ENCODE measurements around the gene USP46. TPM values are rescaled to one million over a fixed set of nuclear protein-coding genes. Genes with fewer than 3 reads are reported as not detected.

USP46 gene
- total and polyA plus RNA-seq, 2 of the 8 experiments (the other 6 are each of a cell fraction or from before 2014, with no cell fraction given) = 10.6 to 62.4 TPM

DNA sequence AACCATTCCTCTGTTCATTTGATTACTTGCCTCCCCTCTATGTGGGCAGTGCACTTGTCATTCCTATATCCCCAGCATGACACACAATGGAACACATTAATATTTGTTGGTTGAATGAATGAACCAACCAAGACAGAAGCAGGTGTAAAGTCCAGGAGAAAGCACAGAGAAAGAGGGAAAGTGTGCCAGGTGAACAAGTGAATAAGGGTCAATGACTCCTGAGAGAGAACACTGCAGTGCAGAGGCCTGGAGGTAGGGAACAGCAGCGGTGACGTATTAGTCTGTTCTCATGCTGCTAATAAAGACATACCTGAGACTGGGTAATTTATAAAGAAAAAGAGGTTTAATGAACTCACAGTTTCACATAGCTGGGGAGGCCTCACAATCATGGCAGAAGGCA lies 53.1 kb downstream of the USP46 start (continued):
- TF ChIP-seq, protein P1, sequence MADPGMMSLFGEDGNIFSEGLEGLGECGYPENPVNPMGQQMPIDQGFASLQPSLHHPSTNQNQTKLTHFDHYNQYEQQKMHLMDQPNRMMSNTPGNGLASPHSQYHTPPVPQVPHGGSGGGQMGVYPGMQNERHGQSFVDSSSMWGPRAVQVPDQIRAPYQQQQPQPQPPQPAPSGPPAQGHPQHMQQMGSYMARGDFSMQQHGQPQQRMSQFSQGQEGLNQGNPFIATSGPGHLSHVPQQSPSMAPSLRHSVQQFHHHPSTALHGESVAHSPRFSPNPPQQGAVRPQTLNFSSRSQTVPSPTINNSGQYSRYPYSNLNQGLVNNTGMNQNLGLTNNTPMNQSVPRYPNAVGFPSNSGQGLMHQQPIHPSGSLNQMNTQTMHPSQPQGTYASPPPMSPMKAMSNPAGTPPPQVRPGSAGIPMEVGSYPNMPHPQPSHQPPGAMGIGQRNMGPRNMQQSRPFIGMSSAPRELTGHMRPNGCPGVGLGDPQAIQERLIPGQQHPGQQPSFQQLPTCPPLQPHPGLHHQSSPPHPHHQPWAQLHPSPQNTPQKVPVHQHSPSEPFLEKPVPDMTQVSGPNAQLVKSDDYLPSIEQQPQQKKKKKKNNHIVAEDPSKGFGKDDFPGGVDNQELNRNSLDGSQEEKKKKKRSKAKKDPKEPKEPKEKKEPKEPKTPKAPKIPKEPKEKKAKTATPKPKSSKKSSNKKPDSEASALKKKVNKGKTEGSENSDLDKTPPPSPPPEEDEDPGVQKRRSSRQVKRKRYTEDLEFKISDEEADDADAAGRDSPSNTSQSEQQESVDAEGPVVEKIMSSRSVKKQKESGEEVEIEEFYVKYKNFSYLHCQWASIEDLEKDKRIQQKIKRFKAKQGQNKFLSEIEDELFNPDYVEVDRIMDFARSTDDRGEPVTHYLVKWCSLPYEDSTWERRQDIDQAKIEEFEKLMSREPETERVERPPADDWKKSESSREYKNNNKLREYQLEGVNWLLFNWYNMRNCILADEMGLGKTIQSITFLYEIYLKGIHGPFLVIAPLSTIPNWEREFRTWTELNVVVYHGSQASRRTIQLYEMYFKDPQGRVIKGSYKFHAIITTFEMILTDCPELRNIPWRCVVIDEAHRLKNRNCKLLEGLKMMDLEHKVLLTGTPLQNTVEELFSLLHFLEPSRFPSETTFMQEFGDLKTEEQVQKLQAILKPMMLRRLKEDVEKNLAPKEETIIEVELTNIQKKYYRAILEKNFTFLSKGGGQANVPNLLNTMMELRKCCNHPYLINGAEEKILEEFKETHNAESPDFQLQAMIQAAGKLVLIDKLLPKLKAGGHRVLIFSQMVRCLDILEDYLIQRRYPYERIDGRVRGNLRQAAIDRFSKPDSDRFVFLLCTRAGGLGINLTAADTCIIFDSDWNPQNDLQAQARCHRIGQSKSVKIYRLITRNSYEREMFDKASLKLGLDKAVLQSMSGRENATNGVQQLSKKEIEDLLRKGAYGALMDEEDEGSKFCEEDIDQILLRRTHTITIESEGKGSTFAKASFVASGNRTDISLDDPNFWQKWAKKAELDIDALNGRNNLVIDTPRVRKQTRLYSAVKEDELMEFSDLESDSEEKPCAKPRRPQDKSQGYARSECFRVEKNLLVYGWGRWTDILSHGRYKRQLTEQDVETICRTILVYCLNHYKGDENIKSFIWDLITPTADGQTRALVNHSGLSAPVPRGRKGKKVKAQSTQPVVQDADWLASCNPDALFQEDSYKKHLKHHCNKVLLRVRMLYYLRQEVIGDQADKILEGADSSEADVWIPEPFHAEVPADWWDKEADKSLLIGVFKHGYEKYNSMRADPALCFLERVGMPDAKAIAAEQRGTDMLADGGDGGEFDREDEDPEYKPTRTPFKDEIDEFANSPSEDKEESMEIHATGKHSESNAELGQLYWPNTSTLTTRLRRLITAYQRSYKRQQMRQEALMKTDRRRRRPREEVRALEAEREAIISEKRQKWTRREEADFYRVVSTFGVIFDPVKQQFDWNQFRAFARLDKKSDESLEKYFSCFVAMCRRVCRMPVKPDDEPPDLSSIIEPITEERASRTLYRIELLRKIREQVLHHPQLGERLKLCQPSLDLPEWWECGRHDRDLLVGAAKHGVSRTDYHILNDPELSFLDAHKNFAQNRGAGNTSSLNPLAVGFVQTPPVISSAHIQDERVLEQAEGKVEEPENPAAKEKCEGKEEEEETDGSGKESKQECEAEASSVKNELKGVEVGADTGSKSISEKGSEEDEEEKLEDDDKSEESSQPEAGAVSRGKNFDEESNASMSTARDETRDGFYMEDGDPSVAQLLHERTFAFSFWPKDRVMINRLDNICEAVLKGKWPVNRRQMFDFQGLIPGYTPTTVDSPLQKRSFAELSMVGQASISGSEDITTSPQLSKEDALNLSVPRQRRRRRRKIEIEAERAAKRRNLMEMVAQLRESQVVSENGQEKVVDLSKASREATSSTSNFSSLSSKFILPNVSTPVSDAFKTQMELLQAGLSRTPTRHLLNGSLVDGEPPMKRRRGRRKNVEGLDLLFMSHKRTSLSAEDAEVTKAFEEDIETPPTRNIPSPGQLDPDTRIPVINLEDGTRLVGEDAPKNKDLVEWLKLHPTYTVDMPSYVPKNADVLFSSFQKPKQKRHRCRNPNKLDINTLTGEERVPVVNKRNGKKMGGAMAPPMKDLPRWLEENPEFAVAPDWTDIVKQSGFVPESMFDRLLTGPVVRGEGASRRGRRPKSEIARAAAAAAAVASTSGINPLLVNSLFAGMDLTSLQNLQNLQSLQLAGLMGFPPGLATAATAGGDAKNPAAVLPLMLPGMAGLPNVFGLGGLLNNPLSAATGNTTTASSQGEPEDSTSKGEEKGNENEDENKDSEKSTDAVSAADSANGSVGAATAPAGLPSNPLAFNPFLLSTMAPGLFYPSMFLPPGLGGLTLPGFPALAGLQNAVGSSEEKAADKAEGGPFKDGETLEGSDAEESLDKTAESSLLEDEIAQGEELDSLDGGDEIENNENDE (IDR thresholded peaks at IDR 0.05; ENCODE audit: insufficient replicate concordance, low read length) = no peak
- TF ChIP-seq POLR2A (IDR thresholded peaks at IDR 0.05; ENCODE audit: control extremely low read depth in 1 of 2, low read depth in 2 of 2, low read length in 2 of 2) = no peak
- TF ChIP-seq SP2 (IDR thresholded peaks at IDR 0.05; ENCODE audit: low read length) = no peak
- no peak for TF ChIP-seq TCF12 (IDR thresholded peaks at IDR 0.05; ENCODE audit: low read depth, low read length)
- TF ChIP-seq, protein P2, sequence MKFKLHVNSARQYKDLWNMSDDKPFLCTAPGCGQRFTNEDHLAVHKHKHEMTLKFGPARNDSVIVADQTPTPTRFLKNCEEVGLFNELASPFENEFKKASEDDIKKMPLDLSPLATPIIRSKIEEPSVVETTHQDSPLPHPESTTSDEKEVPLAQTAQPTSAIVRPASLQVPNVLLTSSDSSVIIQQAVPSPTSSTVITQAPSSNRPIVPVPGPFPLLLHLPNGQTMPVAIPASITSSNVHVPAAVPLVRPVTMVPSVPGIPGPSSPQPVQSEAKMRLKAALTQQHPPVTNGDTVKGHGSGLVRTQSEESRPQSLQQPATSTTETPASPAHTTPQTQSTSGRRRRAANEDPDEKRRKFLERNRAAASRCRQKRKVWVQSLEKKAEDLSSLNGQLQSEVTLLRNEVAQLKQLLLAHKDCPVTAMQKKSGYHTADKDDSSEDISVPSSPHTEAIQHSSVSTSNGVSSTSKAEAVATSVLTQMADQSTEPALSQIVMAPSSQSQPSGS (IDR thresholded peaks at IDR 0.05; ENCODE audit: low read length) = no peak
- no peak for TF ChIP-seq CHD1 (IDR thresholded peaks at IDR 0.05; ENCODE audit: low read depth, low read length)
